Activated T-cell treated with anti-CD3 and anti-CD28 coated beads, Interleukin-2, amount 50 U/mL, for 4 hours (primary cell): ENCODE measurements around the gene JAG1. TPM values are rescaled to one million over a fixed set of nuclear protein-coding genes. Genes with fewer than 3 reads are reported as not detected.

Experiments
- ATAC-seq, 2 donors: fragments of 200-7000 bp; cut with Tn5 transposase; one replicate each; pipeline ENCODE4 v1.10.0; 2021
- DNase-seq: peaks from one replicate; pipeline ENCODE4 v3.0.0-alpha.2; 2020
- H3K27me3 Mint-ChIP-seq: one replicate; pipeline ENCODE4 v1.8.0; 2021; ENCODE audit warnings: low read depth, mixed read lengths
- H3K36me3 Mint-ChIP-seq: one replicate; pipeline ENCODE4 v1.8.0; 2022; ENCODE audit warnings: mixed read lengths; ENCODE audit not compliant: insufficient read depth
- H3K4me1 Mint-ChIP-seq: one replicate; pipeline ENCODE4 v1.8.0; 2021; ENCODE audit warnings: low read depth, mixed read lengths
- H3K4me3 Mint-ChIP-seq: one replicate; pipeline ENCODE4 v1.8.0; 2021; ENCODE audit warnings: mild to moderate bottlenecking, moderate library complexity, mixed read lengths
- H3K9me3 Mint-ChIP-seq: one replicate; pipeline ENCODE4 v1.8.0; 2021; ENCODE audit warnings: mixed read lengths
- total RNA-seq, 3 donors: library from RNA; stranded (reverse); gene quantifications; one replicate each; pipeline ENCODE4 v1.2.1, GENCODE V29; 2021

JAG1 gene
- total RNA-seq, 3 donors from 2014 or later = 0.33 to 0.47 (median 0.38) TPM

- ATAC-seq (no peak), DNase-seq (no peak)
- no peaks in the 10 kb centered on the region for H3K9me3 Mint-ChIP-seq
- H3K4me1 Mint-ChIP-seq = no peaks in the 10 kb centered on the region
- no peak overlapping the region for H3K4me3 Mint-ChIP-seq
- peaks cover 8% of the 10 kb centered on the region for H3K27me3 Mint-ChIP-seq
- H3K36me3 Mint-ChIP-seq = no peaks in the 10 kb centered on the region
Measured at GRCh38 chr20:10708351-10709185, 34.8 kb upstream of the JAG1 start.

GRCh38 chr20:10707791-10708190 lies 34.0 kb upstream of the JAG1 start:
- no peaks in the 10 kb centered on the region for H3K4me1 Mint-ChIP-seq
- DNase-seq = no peak

GRCh38 chr20:10707068-10707467 lies 33.3 kb upstream of the JAG1 start:
- Mint-ChIP-seq H3K4me3 (no peak overlapping the region), H3K27me3 (peaks cover 8% of the 10 kb centered on the region), H3K4me1 (no peaks in the 10 kb centered on the region), H3K36me3 (no peaks in the 10 kb centered on the region), H3K9me3 (no peaks in the 10 kb centered on the region)
- DNase-seq = no peak
- no peak for ATAC-seq

More at GRCh38 chr20:10707791-10708190, 34.0 kb upstream of the JAG1 start:
- Mint-ChIP-seq H3K27me3 (peaks cover 8% of the 10 kb centered on the region), H3K36me3 (no peaks in the 10 kb centered on the region), H3K4me3 (no peak overlapping the region), H3K9me3 (no peaks in the 10 kb centered on the region)
- ATAC-seq = no peak

- ATAC-seq (no peak), DNase-seq (no peak)
- Mint-ChIP-seq H3K4me1 (no peaks in the 10 kb centered on the region), H3K27me3 (peaks cover 8% of the 10 kb centered on the region), H3K4me3 (no peak overlapping the region), H3K36me3 (no peaks in the 10 kb centered on the region), H3K9me3 (no peaks in the 10 kb centered on the region)
Measured at GRCh38 chr20:10706460-10706811, 32.6 kb upstream of the JAG1 start.

- Mint-ChIP-seq H3K4me3 (no peak overlapping the region), H3K9me3 (no peaks in the 10 kb centered on the region), H3K27me3 (peaks cover 8% of the 10 kb centered on the region), H3K4me1 (no peaks in the 10 kb centered on the region), H3K36me3 (no peaks in the 10 kb centered on the region)
- DNase-seq = no peak
- ATAC-seq = no peak
Measured at GRCh38 chr20:10705801-10706459, 32.1 kb upstream of the JAG1 start.

- Mint-ChIP-seq H3K9me3 (no peaks in the 10 kb centered on the region), H3K27me3 (peaks cover 3% of the 10 kb centered on the region), H3K36me3 (no peaks in the 10 kb centered on the region), H3K4me3 (no peak overlapping the region), H3K4me1 (no peaks in the 10 kb centered on the region)
- no peak for DNase-seq
- ATAC-seq = no peak
Measured at GRCh38 chr20:10701607-10702006, 27.8 kb upstream of the JAG1 start.

GRCh38 chr20:10699941-10700340 lies 26.1 kb upstream of the JAG1 start:
- Mint-ChIP-seq H3K4me3 (no peak overlapping the region), H3K36me3 (no peaks in the 10 kb centered on the region), H3K27me3 (peaks cover 7% of the 10 kb centered on the region), H3K4me1 (no peaks in the 10 kb centered on the region), H3K9me3 (no peaks in the 10 kb centered on the region)
- ATAC-seq (no peak), DNase-seq (no peak)

- ATAC-seq (no peak), DNase-seq (no peak)
- Mint-ChIP-seq H3K9me3 (no peaks in the 10 kb centered on the region), H3K4me3 (no peak overlapping the region), H3K27me3 (peaks cover 7% of the 10 kb centered on the region), H3K36me3 (no peaks in the 10 kb centered on the region), H3K4me1 (no peaks in the 10 kb centered on the region)
Measured at GRCh38 chr20:10699489-10699888, 25.7 kb upstream of the JAG1 start.

GRCh38 chr20:10696650-10697049 lies 22.9 kb upstream of the JAG1 start:
- Mint-ChIP-seq H3K4me1 (no peaks in the 10 kb centered on the region), H3K36me3 (no peaks in the 10 kb centered on the region)

GRCh38 chr20:10689385-10689784 lies 15.6 kb upstream of the JAG1 start:
- ATAC-seq (no peak), DNase-seq (no peak)
- no peaks in the 10 kb centered on the region for H3K9me3 Mint-ChIP-seq
- no peak overlapping the region for H3K4me3 Mint-ChIP-seq
- no peaks in the 10 kb centered on the region for H3K36me3 Mint-ChIP-seq
- H3K4me1 Mint-ChIP-seq = no peaks in the 10 kb centered on the region
- peaks cover 9% of the 10 kb centered on the region for H3K27me3 Mint-ChIP-seq

More at GRCh38 chr20:10696650-10697049, 22.9 kb upstream of the JAG1 start:
- Mint-ChIP-seq H3K27me3 (peaks cover 7% of the 10 kb centered on the region), H3K9me3 (no peaks in the 10 kb centered on the region), H3K4me3 (no peak overlapping the region)
- ATAC-seq (no peak), DNase-seq (no peak)

GRCh38 chr20:10687895-10688294 lies 14.1 kb upstream of the JAG1 start:
- peaks cover 10% of the 10 kb centered on the region for H3K27me3 Mint-ChIP-seq
- H3K4me3 Mint-ChIP-seq = no peak overlapping the region
- DNase-seq = no peak
- no peaks in the 10 kb centered on the region for H3K9me3 Mint-ChIP-seq
- H3K4me1 Mint-ChIP-seq = no peaks in the 10 kb centered on the region
- ATAC-seq = no peak
- no peaks in the 10 kb centered on the region for H3K36me3 Mint-ChIP-seq

- Mint-ChIP-seq H3K36me3 (no peaks in the 10 kb centered on the region), H3K9me3 (no peaks in the 10 kb centered on the region), H3K27me3 (peaks cover 15% of the 10 kb centered on the region), H3K4me3 (no peak overlapping the region), H3K4me1 (no peaks in the 10 kb centered on the region)
- DNase-seq (no peak), ATAC-seq (no peak)
Measured at GRCh38 chr20:10686356-10687133, 12.7 kb upstream of the JAG1 start.

- ATAC-seq (no peak), DNase-seq (no peak)
- H3K4me3 Mint-ChIP-seq = no peak overlapping the region
- peaks cover 15% of the 10 kb centered on the region for H3K27me3 Mint-ChIP-seq
- no peaks in the 10 kb centered on the region for H3K36me3 Mint-ChIP-seq
- no peaks in the 10 kb centered on the region for H3K4me1 Mint-ChIP-seq
- no peaks in the 10 kb centered on the region for H3K9me3 Mint-ChIP-seq
Measured at GRCh38 chr20:10683537-10683936, 9.7 kb upstream of the JAG1 start.

GRCh38 chr20:10682939-10683338 lies 9.1 kb upstream of the JAG1 start:
- Mint-ChIP-seq H3K9me3 (no peaks in the 10 kb centered on the region), H3K27me3 (peaks cover 16% of the 10 kb centered on the region), H3K4me1 (no peaks in the 10 kb centered on the region), H3K4me3 (no peak overlapping the region), H3K36me3 (no peaks in the 10 kb centered on the region)
- DNase-seq = no peak
- no peak for ATAC-seq
